ENCODE results near the gene LAIR2. TPM values are rescaled to one million over a fixed set of nuclear protein-coding genes. Genes with fewer than 3 reads are reported as not detected.

The LAIR2 gene
- total RNA-seq, 1 donor from 2014 or later = not detected

DNA sequence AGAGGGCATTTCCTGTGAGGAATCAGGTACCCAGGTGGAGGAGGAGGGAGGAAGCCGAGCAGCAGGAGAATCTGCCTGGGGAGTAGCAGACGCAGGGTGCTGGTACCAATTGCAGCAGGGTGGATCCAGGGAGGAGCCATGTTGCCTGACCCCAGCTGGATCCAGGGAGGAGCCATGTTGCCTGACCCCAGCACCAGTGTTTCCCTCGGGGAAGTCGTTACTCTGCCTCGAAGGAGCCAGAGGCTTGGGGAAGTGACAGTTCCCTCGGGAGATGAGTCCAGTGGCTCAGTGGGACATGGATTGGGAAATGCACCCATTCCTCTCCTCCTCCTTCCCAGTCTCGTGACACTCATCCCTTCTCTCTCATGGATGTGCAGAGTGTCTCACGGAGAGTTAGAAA lies 31.5 kb downstream of the LAIR2 start:
- H3K36me3 Mint-ChIP-seq (ENCODE audit: low read depth) = no peaks in the 10 kb centered on the region
- H3K27me3 Mint-ChIP-seq (ENCODE audit: low read depth) = no peaks in the 10 kb centered on the region
- no peak overlapping the region for H3K27ac Mint-ChIP-seq (ENCODE audit: unreplicated experiment)
- DNase-seq (ENCODE audit: low spot score) = no peak
- H3K9me3 Mint-ChIP-seq (ENCODE audit: low read depth) = peaks cover 15% of the 10 kb centered on the region
- H3K4me1 Mint-ChIP-seq (ENCODE audit: low read depth) = no peaks in the 10 kb centered on the region
- H3K4me3 Mint-ChIP-seq (ENCODE audit: unreplicated experiment) = no peak overlapping the region
- TF ChIP-seq, protein P1, sequence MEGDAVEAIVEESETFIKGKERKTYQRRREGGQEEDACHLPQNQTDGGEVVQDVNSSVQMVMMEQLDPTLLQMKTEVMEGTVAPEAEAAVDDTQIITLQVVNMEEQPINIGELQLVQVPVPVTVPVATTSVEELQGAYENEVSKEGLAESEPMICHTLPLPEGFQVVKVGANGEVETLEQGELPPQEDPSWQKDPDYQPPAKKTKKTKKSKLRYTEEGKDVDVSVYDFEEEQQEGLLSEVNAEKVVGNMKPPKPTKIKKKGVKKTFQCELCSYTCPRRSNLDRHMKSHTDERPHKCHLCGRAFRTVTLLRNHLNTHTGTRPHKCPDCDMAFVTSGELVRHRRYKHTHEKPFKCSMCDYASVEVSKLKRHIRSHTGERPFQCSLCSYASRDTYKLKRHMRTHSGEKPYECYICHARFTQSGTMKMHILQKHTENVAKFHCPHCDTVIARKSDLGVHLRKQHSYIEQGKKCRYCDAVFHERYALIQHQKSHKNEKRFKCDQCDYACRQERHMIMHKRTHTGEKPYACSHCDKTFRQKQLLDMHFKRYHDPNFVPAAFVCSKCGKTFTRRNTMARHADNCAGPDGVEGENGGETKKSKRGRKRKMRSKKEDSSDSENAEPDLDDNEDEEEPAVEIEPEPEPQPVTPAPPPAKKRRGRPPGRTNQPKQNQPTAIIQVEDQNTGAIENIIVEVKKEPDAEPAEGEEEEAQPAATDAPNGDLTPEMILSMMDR (IDR thresholded peaks at IDR 0.05) = no peak

DNA sequence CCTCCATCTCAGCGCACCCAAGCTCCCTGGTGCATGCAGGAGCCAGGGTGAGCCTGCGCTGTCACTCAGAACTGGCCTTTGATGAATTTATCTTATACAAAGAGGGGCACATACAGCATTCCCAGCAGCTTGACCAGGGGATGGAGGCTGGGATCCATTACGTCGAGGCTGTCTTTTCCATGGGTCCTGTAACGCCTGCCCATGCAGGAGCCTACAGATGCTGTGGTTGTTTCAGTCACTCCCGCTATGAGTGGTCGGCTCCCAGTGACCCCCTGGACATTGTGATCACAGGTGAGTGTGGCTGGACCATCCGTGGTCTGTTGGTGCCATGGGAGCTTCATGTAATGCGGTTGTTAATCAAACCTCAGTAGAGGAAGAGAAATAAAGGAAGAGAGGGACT lies 33.0 kb downstream of the LAIR2 start:
- DNase-seq (ENCODE audit: low spot score) = no peak
- TF ChIP-seq, protein P1 (IDR thresholded peaks at IDR 0.05) = no peak

DNA sequence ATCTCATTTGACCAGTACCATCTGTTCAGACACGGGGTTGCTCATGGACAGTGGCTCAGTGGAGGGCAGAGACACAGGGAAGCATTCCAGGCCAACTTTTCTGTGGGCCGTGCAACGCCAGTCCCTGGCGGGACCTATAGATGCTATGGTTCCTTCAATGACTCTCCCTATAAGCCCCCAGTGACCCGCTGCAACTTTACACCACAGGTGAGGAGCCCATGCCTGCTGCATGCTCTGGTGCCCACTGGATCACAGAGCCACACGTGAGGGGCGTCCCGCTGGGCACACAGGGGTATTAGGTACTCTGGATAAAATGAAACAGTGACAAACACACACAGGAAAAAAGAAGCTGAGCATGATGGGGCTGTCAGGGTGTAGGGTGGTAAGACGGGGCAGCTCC lies 34.3 kb downstream of the LAIR2 start:
- Mint-ChIP-seq H3K27ac (ENCODE audit: unreplicated experiment) (no peak overlapping the region), H3K27me3 (ENCODE audit: low read depth) (no peaks in the 10 kb centered on the region), H3K36me3 (ENCODE audit: low read depth) (no peaks in the 10 kb centered on the region), H3K4me1 (ENCODE audit: low read depth) (no peaks in the 10 kb centered on the region), H3K4me3 (ENCODE audit: unreplicated experiment) (no peak overlapping the region), H3K9me3 (ENCODE audit: low read depth) (peaks cover 23% of the 10 kb centered on the region)
- TF ChIP-seq, protein P1 (IDR thresholded peaks at IDR 0.05) = no peak
- no peak for DNase-seq (ENCODE audit: low spot score)

More for the DNA sequence above, 33.0 kb downstream of the LAIR2 start:
- Mint-ChIP-seq H3K4me1 (ENCODE audit: low read depth) (no peaks in the 10 kb centered on the region), H3K4me3 (ENCODE audit: unreplicated experiment) (no peak overlapping the region), H3K27me3 (ENCODE audit: low read depth) (no peaks in the 10 kb centered on the region), H3K27ac (ENCODE audit: unreplicated experiment) (no peak overlapping the region), H3K9me3 (ENCODE audit: low read depth) (peaks cover 15% of the 10 kb centered on the region), H3K36me3 (ENCODE audit: low read depth) (no peaks in the 10 kb centered on the region)

DNA sequence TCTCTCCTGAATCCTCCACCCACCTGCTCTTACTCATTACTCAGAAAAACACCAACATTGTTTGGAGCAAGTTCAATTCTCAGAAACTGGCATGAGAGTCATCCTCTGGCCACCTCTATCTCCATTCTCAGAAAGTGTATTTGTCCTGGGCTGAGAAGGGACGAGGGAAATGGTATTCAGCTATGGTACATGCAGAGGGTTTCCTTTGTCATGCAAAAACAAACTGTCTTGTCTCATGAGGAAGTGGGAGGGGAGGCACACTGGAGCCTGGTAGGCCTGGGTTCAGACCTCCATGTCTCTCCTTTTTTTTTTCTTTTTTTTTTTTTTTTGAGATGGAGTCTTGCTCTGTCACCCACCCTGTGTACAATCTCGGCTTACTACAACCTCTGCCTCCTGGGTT lies 39.1 kb downstream of the LAIR2 start:
- Mint-ChIP-seq H3K36me3 (ENCODE audit: low read depth) (no peaks in the 10 kb centered on the region), H3K4me1 (ENCODE audit: low read depth) (no peaks in the 10 kb centered on the region), H3K4me3 (ENCODE audit: unreplicated experiment) (no peak overlapping the region), H3K27ac (ENCODE audit: unreplicated experiment) (no peak overlapping the region), H3K27me3 (ENCODE audit: low read depth) (no peaks in the 10 kb centered on the region), H3K9me3 (ENCODE audit: low read depth) (peaks cover 42% of the 10 kb centered on the region)
- no peak for DNase-seq (ENCODE audit: low spot score)
- TF ChIP-seq, protein P1 (IDR thresholded peaks at IDR 0.05) = no peak

DNA sequence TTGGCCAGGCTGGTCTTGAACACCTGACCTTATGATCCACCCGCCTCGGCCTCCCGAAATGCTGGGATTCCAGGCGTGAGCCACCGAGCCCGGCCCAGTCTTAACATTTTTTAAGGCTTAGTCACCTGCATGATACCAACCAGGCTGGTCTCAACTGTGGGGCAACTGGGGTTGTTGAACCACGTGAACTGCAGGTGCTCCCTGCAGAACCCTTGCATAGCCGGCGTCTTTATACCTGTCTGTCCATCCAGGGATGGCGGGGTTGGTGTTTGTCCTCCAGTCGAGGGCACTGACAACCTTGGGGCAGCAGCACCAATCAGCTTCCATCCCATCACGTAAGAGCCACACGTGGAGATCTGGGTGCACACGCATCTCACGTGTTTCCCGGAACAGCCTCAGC lies 46.2 kb downstream of the LAIR2 start:
- peaks cover 31% of the 10 kb centered on the region for H3K9me3 Mint-ChIP-seq (ENCODE audit: low read depth)

More for the DNA sequence above, 46.2 kb downstream of the LAIR2 start:
- TF ChIP-seq, protein P1 (IDR thresholded peaks at IDR 0.05) = no peak
- Mint-ChIP-seq H3K36me3 (ENCODE audit: low read depth) (no peaks in the 10 kb centered on the region), H3K27me3 (ENCODE audit: low read depth) (no peaks in the 10 kb centered on the region), H3K4me3 (ENCODE audit: unreplicated experiment) (no peak overlapping the region), H3K4me1 (ENCODE audit: low read depth) (no peaks in the 10 kb centered on the region), H3K27ac (ENCODE audit: unreplicated experiment) (no peak overlapping the region)
- DNase-seq (ENCODE audit: low spot score) = no peak

All from chondrocyte (in vitro differentiated cells).